Duodenal mucosa (tissue), 2 donors: ENCODE data around the gene CNTNAP4.

Experiments
- H3K27ac ChIP-seq: one replicate; pipeline ENCODE4 v1.7.0; 2013; ENCODE audit warnings: low read depth, low read length
- H3K27me3 ChIP-seq, 2 donors: one replicate each; pipeline ENCODE4 v1.7.0; 2013; ENCODE audit warnings: low read length in 2 of 2, control low read depth in 1 of 2; ENCODE audit not compliant: insufficient read depth in 2 of 2, control insufficient read depth in 1 of 2
- H3K36me3 ChIP-seq, 2 donors: one replicate each; pipeline ENCODE4 v1.7.0; 2013; ENCODE audit warnings: low read length in 2 of 2, control low read depth in 1 of 2; ENCODE audit not compliant: insufficient read depth in 2 of 2, control insufficient read depth in 1 of 2
- H3K4me1 ChIP-seq, 2 donors: one replicate each; pipeline ENCODE4 v1.7.0; 2013; ENCODE audit warnings: low read length in 2 of 2, control low read depth in 1 of 2; ENCODE audit not compliant: insufficient read depth in 2 of 2, control insufficient read depth in 1 of 2
- H3K4me3 ChIP-seq, 2 donors: one replicate each; pipeline ENCODE4 v1.7.0; 2013; ENCODE audit warnings: low read length in 2 of 2, low read depth in 1 of 2
- H3K9ac ChIP-seq, 2 donors: one replicate each; pipeline ENCODE4 v1.7.0; 2013; ENCODE audit warnings: low read length in 2 of 2, low read depth in 1 of 2
- H3K9me3 ChIP-seq, 2 donors: one replicate each; pipeline ENCODE4 v1.7.0; 2013; ENCODE audit warnings: low read length in 2 of 2, control low read depth in 1 of 2; ENCODE audit not compliant: control insufficient read depth in 1 of 2

The CNTNAP4 gene

DNA sequence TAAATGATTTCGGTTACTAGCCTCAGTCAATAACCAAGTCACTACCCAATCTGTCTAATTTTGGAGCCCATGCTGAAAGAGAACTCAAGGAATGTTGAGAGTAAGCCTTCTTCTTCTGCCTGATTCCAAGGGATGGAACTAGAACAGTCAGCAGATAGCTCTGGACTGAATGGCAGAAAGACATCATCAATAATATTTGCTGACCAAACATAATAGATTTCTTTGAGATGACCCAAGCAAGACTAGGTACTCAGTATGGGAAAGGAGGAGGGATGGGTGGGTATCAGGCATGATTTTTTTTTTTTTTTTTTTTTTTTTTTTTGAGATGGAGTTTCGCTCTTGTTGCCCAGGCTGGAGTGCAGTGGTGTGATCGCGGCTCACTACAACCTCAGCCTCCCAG, 330.1 kb downstream of the CNTNAP4 start:
- Histone ChIP-seq H3K27ac (no peak overlapping the region), H3K27me3 (no peaks in the 10 kb centered on the region), H3K9me3 (no peaks in the 10 kb centered on the region), H3K36me3 (no peaks in the 10 kb centered on the region), H3K4me3 (no peak overlapping the region), H3K4me1 (no peaks in the 10 kb centered on the region), H3K9ac (no peak overlapping the region)
